Ammon's horn (tissue), 1 donor: ENCODE results near the gene IFI16.
A peak's percentile ranks its signal among the peaks of the same experiment; 100 is the strongest.
"Not testable (repeated sequence)": the region's sequence is repeated elsewhere in the genome, so short reads cannot be mapped to it uniquely, and the experiment has no call there.

Experiments used
- DNase-seq: peaks from one replicate; pipeline ENCODE4 v3.0.0-alpha.2; 2016; ENCODE audit warnings: low spot score

IFI16 gene

GRCh38 chr1:159009704-159010361 lies at the start of gene IFI16:
TSS of gene IFI16 (plus strand) at chr1:159009907. CDS start at chr1:159014681, 4,774 bp downstream.
- DNase-seq, result peak; percentile 75

- DNase-seq, result no peak
Observed at GRCh38 chr1:158961178-158961577, 48.5 kb upstream of the IFI16 start.

DNA sequence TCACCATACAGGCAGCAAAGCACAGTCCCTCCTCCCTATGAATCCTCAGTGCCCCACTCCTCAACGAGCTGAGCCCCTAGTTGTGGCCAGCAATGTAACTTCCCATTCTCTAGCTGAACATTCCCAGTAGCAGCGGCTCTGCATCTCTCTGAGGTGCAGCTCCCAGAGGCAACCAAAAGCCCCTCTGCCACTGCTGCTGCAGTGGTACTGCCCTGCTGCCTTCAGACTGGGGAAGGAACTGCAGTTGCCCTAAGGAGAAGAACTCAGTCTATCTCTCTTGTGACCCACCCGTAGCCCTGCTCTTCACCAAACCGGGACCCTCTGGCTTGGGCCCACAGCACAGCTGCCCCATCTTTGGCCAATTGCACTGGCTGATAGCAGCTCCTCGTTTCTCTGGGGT lies 46.7 kb upstream of the IFI16 start:
- DNase-seq, result no peak

DNA sequence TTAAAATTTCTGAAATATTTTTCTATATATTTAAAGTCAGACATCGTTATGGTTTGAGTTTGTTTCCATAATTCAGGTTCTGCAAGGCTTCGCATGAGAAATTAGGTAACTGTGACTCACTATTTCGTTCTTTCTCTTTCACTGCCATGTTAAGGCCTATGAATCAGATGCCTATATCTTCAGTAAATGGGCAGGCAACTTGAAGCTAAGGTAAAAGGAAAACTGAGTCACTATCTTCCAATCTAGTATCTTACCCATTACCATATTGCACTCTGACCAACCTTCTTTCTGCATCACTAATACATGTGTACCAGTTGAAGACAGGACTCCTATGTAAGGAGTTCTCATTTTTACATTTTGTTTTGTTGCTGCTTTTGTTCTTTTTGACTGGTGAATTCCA lies 40.5 kb upstream of the IFI16 start:
- DNase-seq, result no peak

- DNase-seq, result peak; percentile 44
Observed at GRCh38 chr1:158969855-158970254, 39.9 kb upstream of the IFI16 start.

DNA sequence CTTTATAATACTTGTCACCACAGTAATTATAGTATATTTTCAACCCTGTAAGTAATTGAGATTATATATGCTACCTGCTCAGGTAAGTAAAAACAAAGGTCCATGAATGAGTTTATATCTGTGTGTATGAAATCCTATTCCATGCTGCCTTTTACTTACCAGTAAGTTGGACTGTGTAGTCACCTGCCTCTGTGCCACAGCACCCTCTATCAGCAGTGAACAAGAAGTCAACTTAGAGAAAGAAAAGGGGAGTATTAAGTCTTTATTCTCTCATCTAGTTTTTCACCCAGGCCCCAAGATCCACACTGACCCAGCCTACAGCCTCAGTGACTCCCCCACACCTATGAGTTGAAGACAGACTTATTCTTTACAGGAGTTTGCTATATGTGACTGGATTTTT lies 36.9 kb upstream of the IFI16 start:
- DNase-seq, result no peak

GRCh38 chr1:158976219-158976618 lies 33.5 kb upstream of the IFI16 start:
- DNase-seq, result no peak

DNA sequence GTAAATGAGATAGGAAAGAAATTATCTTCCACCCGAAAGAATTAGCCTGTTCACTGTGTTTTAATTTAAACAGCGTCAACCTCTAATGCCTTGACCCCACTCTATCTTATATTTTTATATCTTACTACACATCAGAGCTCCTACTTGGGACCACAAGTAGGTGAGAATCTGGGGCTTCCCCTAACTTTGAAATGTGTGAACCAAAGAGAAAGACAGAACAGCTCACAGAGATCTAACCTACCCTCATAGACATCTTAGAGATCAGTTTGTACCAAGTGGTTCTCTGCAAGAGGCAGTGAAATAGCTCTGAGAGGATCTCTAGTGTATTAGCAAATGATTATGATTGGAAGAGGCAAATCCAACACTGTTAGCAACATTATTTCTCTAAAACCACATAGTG lies 31.0 kb upstream of the IFI16 start:
- DNase-seq, result no peak

DNA sequence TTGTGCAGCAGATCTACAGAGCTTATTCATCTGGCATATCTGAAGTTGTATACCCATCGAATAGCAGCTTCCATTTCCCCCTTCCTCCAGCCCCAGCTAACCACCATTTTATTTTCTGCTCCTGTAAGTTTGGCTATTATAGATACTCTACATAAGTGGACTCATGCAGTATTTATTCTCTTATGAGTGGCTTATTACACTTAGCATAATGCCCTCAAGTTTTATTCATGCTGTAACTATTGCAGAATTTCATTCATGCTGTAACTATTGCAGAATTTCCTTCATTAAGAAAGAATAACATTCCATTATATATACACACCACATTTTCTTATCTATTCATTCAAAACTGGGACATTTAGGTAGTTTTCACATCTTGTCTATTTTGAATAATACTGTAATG lies 30.5 kb upstream of the IFI16 start:
- DNase-seq, result no peak

GRCh38 chr1:158983235-158983634 lies 26.5 kb upstream of the IFI16 start:
- no peak for DNase-seq

DNA sequence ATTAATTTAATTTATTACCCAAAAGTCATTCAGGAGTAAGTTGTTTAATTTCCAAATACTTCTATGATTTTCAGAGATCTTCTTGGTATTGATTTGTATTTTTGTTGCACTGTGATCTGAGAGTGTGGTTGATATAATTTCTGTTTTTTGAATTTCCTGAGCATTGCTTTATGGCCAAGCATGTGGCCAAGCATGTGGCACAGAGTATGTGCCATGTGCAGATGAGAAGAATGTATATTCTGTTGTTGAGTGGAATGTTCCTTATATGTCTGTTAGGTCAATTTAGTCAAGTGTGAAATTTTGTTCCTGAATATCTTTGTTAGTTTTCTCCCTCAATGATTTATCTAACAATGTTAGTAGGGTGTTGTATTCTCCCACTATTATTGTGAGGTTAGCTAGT lies 25.3 kb upstream of the IFI16 start:
- DNase-seq, result no peak

DNA sequence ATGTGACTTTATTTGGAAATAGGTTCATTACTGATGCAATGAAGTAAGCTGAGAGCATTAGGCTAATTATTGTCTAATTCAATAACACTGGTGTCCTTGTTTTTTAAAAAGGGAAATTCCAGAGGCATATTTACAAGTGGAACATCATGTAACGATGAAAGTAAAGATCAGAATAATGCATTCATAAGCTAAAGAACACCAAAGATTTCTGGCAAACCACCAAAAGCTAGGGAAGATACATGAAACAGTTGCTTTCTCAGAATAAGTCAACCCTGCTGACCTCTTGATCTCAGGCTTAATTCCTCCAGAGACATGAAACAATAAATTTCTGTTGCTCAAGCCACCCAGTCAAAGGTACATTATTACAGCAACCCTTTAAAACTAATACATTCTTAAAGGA lies 20.3 kb upstream of the IFI16 start:
- no peak for DNase-seq

DNA sequence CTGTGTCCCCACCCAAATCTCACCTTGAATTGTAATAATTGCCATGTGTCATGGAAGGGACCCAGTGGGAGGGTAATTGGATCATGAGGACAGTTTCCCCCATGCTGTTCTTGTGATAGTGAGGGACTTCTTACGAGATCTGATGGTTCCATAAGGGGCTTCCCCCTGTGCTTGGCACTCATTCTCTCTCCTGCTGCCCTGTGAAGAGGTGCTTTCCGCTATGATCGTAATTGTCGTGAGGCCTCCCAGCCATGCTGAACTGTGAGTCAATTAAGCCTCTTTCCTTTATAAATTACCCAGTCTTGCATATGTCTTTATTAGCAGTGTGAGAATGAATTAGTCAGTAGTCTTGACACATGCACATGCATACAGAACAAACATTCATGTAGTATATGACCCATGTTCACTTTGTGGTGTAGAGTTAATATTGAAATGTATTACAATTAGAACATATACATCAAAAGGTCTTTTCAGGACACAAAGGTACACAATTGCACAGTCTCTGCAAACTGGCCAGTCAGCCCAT lies 16.9 kb upstream of the IFI16 start:
- no peak for DNase-seq

- no peak for DNase-seq
Observed at GRCh38 chr1:158996998-158997397, 12.7 kb upstream of the IFI16 start.

GRCh38 chr1:158998037-158998780 lies 11.5 kb upstream of the IFI16 start:
- DNase-seq, result no peak

GRCh38 chr1:158998781-158999161 lies 10.9 kb upstream of the IFI16 start:
- DNase-seq, result peak; percentile 81

GRCh38 chr1:158999316-159000069 lies 10.2 kb upstream of the IFI16 start:
- peak; percentile 93 for DNase-seq

DNA sequence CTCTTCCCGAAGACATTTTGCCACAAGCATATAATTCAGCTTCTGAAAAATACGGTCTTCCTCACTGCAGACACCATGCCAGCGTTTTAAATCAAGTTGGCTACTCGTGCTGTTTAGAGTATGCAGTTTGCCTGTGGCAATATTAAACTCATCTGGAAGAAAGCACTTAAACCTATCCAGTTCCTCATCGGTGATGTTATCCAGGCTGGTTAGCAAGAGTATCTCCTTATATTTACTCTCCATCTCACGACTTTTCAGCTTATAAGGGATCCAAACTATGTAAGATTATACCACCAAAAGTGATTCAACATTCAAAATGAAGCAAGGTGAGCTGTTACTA lies 9.7 kb upstream of the IFI16 start:
- no peak for DNase-seq

DNA sequence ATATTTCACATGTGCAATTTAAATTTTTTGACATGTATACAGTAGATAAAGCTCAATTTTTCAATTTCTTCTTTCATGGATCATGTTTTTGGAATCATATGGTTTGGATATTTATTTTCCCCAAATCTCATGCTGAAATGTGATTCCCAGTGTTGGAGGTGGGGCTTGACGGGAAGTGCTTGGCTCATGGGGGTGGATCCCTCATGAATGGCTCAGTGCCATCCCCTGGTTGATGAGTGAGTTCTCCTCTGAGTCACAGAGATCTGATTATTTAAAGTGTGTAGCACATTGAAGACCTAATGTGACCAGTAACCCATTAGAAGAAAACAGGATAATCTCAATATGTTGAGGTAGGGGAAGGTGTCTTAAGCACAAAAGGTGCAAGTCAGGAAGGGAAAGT lies 9.1 kb upstream of the IFI16 start:
- DNase-seq, result peak; percentile 88

GRCh38 chr1:159005161-159005560 lies 4.5 kb upstream of the IFI16 start:
- no peak for DNase-seq

GRCh38 chr1:159005676-159006075 lies 4.0 kb upstream of the IFI16 start:
- peak; percentile 60 for DNase-seq

DNA sequence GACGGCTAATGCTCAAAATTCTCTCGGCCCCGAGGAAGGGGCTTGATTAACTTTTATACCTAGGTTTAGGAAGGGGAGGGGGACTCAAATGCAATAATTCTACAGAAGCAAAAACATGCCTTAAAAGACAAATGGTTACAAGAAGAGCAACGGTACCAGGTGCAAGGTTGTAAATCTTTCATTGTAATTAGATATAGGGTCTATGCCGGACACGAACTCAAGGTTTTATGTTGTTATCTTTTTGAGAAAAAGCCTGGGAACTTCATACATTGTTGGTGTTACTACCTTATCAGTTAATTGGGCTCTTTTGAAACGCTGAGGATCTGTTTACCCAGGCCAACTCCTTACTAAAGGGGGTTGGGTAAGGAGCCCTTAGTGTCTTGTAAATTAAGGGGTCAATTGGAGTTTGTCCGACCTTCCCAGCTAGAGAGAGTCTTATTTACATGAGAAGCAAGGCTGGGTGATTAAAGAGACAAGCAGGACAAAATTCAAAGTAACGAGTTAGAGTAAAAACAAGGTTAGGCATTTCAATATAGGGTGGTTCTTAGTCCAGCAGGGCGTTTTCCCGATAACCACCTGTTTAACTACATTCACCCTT lies 3.4 kb upstream of the IFI16 start:
- DNase-seq, result not testable (repeated sequence)

DNA sequence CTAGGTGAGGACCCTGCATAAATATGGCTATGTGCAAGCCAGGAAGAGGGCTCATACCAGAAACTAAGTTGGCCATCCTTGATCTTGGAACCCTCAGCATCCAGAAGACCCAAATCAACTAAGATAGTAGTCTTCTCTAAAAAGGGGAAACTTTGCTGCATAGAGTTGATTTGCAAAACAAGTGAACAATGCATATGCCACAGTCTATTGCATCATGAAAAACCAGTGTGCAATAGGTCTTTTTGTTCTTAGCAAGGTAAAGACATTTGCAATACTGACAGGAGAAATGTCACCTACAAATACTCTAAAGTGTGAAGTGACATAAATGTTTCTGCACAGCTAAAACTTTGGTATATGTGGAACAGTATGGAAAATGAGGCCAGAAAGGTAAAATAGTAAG lies 2.0 kb upstream of the IFI16 start:
- DNase-seq, result no peak
